Stomach (tissue), 4 donors: Measurements from ENCODE around the gene MTHFD2.

ENCODE experiments used
- CTCF ChIP-seq, 7 experiments: fragments of 450-650 bp in 4 of 7; fragments of 200-600 bp in 3 of 7; sonication (generic) in 3 of 7; IDR thresholded peaks; one replicate each; pipeline ENCODE4 v1.5.1; 2016 to 2019; ENCODE audit warnings: antibody characterized with exemption in 7 of 7, control low read depth in 2 of 7, mild to moderate bottlenecking in 1 of 7
- POLR2AphosphoS5 ChIP-seq, 3 donors: sonication (generic); formaldehyde crosslinking; IDR thresholded peaks; one replicate each; pipeline ENCODE4 v1.6.1; 2016; ENCODE audit warnings: antibody characterized with exemption in 3 of 3

GRCh38 chr2:74198461-74199274 is at the start of gene MTHFD2:
- peak in 5 of 7 experiments; percentile 63 to 86 (median 77) for TF ChIP-seq CTCF (IDR thresholded peaks at IDR 0.05)
- peak; percentile 68 to 95 (median 95) for TF ChIP-seq POLR2AphosphoS5 (IDR thresholded peaks at IDR 0.05)
